PFSK-1 (cell line): ENCODE data around the gene USF3.

Source experiments
- POLR2AphosphoS5 ChIP-seq: IDR thresholded peaks from 2 replicates; pipeline ENCODE4 v1.6.1; 2012; ENCODE audit warnings: low read depth, mild to moderate bottlenecking, control low read depth, low read length, moderate library complexity
- TAF1 ChIP-seq: IDR thresholded peaks from 2 replicates; pipeline ENCODE4 v1.6.1; 2012; ENCODE audit warnings: low read length, control low read depth, borderline replicate concordance; ENCODE audit not compliant: insufficient read depth

DNA sequence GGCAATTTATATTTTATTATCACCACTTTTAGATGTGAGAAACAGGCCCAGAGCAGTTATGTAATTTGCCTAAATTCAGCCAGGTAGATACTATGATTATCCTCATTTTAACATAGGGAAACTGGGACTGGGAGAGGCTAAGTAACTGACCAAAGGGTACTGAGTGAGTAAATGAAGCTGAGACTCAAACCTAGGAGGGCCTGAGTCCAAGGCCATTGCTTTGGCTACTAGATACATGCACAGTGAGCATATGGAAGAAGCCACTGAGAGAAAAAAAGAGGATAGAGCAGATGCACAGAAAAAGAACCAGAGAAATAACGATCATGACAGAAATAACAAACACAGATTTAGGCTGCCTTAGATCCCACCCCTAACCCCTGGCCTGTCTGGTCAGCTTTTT is 33.6 kb downstream of the USF3 start:
- no peak for TF ChIP-seq POLR2AphosphoS5
- TF ChIP-seq TAF1: no peak
